Gastrocnemius medialis (tissue), 4 donors: ENCODE data around the gene TBC1D5. TPM values are rescaled to one million over a fixed set of nuclear protein-coding genes. Genes with fewer than 3 reads are reported as not detected.
"Not testable (repeated sequence)": the region's sequence is repeated elsewhere in the genome, so short reads cannot be mapped to it uniquely, and the experiment has no call there.

Experiments
- ATAC-seq, 2 donors: fragments of 150-250 bp; one replicate each; pipeline ENCODE4 v1.9.1; 2016
- DNase-seq, 2 donors: peaks; one replicate each; pipeline ENCODE4 v3.0.0-alpha.2; 2019
- H3K27ac ChIP-seq, 4 donors: fragments of 200-600 bp; sonication (generic); 1 replicate in 1 of 4; 2 replicates in 3 of 4; pipeline ENCODE4 v1.5.1; 2016 to 2018; ENCODE audit warnings: mild to moderate bottlenecking in 2 of 4, moderate library complexity in 1 of 4
- H3K27me3 ChIP-seq, 3 donors: fragments of 200-600 bp; sonication (generic) in 2 of 3; 1 replicate in 1 of 3; 2 replicates in 2 of 3; pipeline versions ENCODE4 v1.5.1 to v1.6.0; 2016 to 2019; ENCODE audit warnings: mild to moderate bottlenecking in 1 of 3, moderate library complexity in 1 of 3
- H3K36me3 ChIP-seq, 2 donors: fragments of 200-600 bp; sonication (generic) in 1 of 2; one replicate each; pipeline ENCODE4 v1.5.1; 2017 to 2018
- H3K4me1 ChIP-seq, 2 donors: fragments of 200-600 bp; sonication (generic) in 1 of 2; one replicate each; pipeline ENCODE4 v1.5.1; 2016 to 2017; ENCODE audit warnings: mild to moderate bottlenecking in 2 of 2
- H3K4me3 ChIP-seq, 4 donors: fragments of 200-600 bp; sonication (generic) in 3 of 4; 1 replicate in 1 of 4; 2 replicates in 3 of 4; pipeline ENCODE4 v1.5.1; 2016 to 2019; ENCODE audit warnings: mild to moderate bottlenecking in 2 of 4
- H3K9me3 ChIP-seq, 3 donors: fragments of 200-600 bp; sonication (generic) in 2 of 3; 1 replicate in 1 of 3; 2 replicates in 2 of 3; pipeline ENCODE4 v1.5.1; 2016 to 2019
- POLR2A ChIP-seq, 2 donors: fragments of 450-650 bp; IDR thresholded peaks; one replicate each; pipeline ENCODE4 v1.6.1; 2017; ENCODE audit warnings: antibody characterized with exemption in 2 of 2, mild to moderate bottlenecking in 2 of 2, moderate library complexity in 2 of 2
- in situ Hi-C, 4 donors: fragments of 200-750 bp; cut with MboI; loops; one replicate each; pipeline versions ENCODE4 v1.15.0 to v1.8.0; 2017; ENCODE audit warnings: low sequenced_read_pairs in 4 of 4
- intact Hi-C: fragments of 100-400 bp; cut with DNase I; formaldehyde crosslinking; loops from one replicate; pipeline ENCODE4 v1.15.1; 2023; ENCODE audit warnings: low total_unique reads
- total RNA-seq, 4 donors: library from RNA; depleted of rRNA; stranded (reverse); fragments of >200 nt; gene quantifications; one replicate each; pipeline versions ENCODE4 v1.1.0 to v1.2.3, GENCODE V29; 2016
- TF ChIP-seq, protein P1 (sequence below), 5 experiments: fragments of 450-650 bp in 3 of 5; fragments of 200-600 bp in 2 of 5; sonication (generic) in 2 of 5; IDR thresholded peaks in 4 of 5; conservative IDR thresholded peaks in 1 of 5; 1 replicate in 4 of 5; 2 replicates in 1 of 5; pipeline ENCODE4 v1.5.1; 2016 to 2019; ENCODE audit warnings: antibody characterized with exemption in 5 of 5, mild to moderate bottlenecking in 3 of 5, moderate library complexity in 3 of 5

Gene TBC1D5
- total RNA-seq, 4 donors from 2014 or later = 20.3 to 34.4 (median 27.1) TPM

DNA sequence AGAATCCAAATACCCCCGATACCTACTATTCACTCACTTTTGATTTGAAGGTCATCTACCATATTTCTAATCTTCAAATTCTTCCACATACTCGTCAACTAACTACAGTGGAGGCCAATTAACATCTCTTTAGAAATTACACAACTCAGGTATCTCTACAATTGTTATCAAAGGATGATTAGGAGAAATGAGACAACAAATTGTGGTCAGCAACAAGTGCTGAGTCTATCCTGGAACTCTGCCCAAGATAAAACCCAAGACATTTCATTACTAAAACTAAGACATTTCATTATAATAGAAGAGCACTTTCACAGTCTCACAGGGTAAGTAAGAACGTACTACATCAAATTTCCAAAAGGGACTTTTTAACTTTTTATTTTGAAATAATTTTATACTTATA, 100.0 kb downstream of the TBC1D5 start:
- peaks cover 17 to 20% of the 10 kb centered on the region in 2 donors for H3K4me1 ChIP-seq
- no peaks in the 10 kb centered on the region for H3K9me3 ChIP-seq
- no peaks in the 10 kb centered on the region for H3K36me3 ChIP-seq
- H3K4me3 ChIP-seq = no peak overlapping the region
- TF ChIP-seq, protein P1, sequence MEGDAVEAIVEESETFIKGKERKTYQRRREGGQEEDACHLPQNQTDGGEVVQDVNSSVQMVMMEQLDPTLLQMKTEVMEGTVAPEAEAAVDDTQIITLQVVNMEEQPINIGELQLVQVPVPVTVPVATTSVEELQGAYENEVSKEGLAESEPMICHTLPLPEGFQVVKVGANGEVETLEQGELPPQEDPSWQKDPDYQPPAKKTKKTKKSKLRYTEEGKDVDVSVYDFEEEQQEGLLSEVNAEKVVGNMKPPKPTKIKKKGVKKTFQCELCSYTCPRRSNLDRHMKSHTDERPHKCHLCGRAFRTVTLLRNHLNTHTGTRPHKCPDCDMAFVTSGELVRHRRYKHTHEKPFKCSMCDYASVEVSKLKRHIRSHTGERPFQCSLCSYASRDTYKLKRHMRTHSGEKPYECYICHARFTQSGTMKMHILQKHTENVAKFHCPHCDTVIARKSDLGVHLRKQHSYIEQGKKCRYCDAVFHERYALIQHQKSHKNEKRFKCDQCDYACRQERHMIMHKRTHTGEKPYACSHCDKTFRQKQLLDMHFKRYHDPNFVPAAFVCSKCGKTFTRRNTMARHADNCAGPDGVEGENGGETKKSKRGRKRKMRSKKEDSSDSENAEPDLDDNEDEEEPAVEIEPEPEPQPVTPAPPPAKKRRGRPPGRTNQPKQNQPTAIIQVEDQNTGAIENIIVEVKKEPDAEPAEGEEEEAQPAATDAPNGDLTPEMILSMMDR (IDR thresholded peaks at IDR 0.05 in 4 of 5, conservative IDR thresholded peaks at IDR 0.05 in 1 of 5) = no peak
- TF ChIP-seq POLR2A (IDR thresholded peaks at IDR 0.05) = no peak
- no peaks in the 10 kb centered on the region for H3K27me3 ChIP-seq
- no peak overlapping the region for H3K27ac ChIP-seq
- intact Hi-C loops = no loop called here
- ATAC-seq (no peak), DNase-seq (no peak)
- in situ Hi-C loops = no loop called here

DNA sequence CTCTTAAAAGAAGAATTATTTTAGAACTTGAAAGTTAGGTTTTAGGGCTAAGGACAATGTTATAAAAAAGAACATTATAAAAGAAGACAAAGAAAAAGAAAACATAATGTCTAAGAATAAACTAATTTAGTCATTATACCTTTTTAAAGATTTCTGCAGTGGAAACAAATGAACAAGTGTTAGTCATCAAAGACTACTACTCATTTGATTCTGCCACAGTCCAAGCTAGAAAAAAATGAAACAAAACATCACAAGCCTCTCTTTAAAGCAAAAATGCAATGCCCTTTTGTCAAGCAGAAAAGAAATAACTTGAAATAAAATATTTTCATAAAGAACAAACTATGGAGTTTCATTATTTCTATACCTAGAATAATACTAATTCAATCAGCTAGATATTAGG, 102.0 kb downstream of the TBC1D5 start:
- H3K9me3 ChIP-seq = no peaks in the 10 kb centered on the region

DNA sequence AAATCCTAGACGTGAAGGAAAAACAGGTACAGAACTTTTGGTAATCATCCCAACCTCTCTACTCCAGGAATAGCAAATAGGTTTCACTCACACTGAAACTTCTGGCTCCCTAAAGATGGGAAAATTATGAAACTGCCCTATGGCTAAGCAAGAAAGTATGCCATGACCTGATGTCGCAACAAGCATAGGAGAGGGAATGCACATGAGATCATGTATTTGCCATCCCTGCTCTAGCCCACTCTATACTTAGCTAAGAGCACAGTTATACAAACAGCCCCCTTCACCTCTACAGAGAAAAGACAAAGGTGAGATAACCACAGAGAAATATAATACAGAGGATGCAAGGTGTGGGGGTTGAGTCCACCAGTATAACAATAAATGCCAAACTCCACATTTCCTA, 102.7 kb downstream of the TBC1D5 start:
- peak; percentile 9 to 62 for DNase-seq
- TF ChIP-seq, protein P1 (IDR thresholded peaks at IDR 0.05 in 4 of 5, conservative IDR thresholded peaks at IDR 0.05 in 1 of 5) = no peak
- no peak for TF ChIP-seq POLR2A (IDR thresholded peaks at IDR 0.05)
- intact Hi-C loops = loop anchor here (5.0 to 10.0 kb wide), 2 partner anchors 155 to 547 kb away; no protein-coding TSS in a partner anchor
- Histone ChIP-seq H3K27ac (peak overlapping the region in 2 of 4 donors; percentile 22 to 50), H3K36me3 (no peaks in the 10 kb centered on the region), H3K4me3 (no peak overlapping the region), H3K9me3 (no peaks in the 10 kb centered on the region), H3K27me3 (no peaks in the 10 kb centered on the region), H3K4me1 (peaks cover 18 to 19% of the 10 kb centered on the region in 2 donors)
- in situ Hi-C loops = no loop called here
- peak; percentile 89 to 99 for ATAC-seq

More for the DNA sequence above, 102.0 kb downstream of the TBC1D5 start:
- in situ Hi-C loops = no loop called here
- DNase-seq (no peak), ATAC-seq (no peak)
- H3K27me3 ChIP-seq = no peaks in the 10 kb centered on the region
- H3K4me1 ChIP-seq = peaks cover 17 to 24% of the 10 kb centered on the region in 2 donors
- H3K27ac ChIP-seq = no peak overlapping the region
- intact Hi-C loops = no loop called here
- TF ChIP-seq POLR2A (IDR thresholded peaks at IDR 0.05) = no peak
- TF ChIP-seq, protein P1 (IDR thresholded peaks at IDR 0.05 in 4 of 5, conservative IDR thresholded peaks at IDR 0.05 in 1 of 5) = no peak
- H3K36me3 ChIP-seq = no peaks in the 10 kb centered on the region
- no peak overlapping the region for H3K4me3 ChIP-seq

DNA sequence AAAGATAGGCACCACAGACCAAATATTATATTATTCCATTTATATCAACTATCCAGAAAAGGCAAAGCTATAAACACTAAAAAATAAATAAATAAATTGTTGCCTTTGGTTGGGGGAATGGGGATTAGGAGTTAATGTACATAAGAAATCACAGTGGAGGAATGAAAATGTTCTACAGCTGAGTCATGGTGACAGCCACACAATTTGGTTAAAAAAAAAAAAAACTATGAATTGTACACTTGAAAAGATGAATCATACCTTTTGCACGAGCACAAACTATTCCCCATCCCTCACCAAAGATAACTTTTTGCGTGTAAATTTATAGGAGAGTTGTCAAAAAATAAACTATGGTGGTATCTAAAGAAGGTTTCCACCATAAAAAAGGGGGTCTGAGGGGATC, 103.2 kb downstream of the TBC1D5 start:
- peaks cover 18 to 19% of the 10 kb centered on the region in 2 donors for H3K4me1 ChIP-seq
- no peak for DNase-seq
- H3K27me3 ChIP-seq = no peaks in the 10 kb centered on the region
- no peaks in the 10 kb centered on the region for H3K36me3 ChIP-seq
- ATAC-seq = no peak
- intact Hi-C loops (loop anchor here (5.0 to 10.0 kb wide), 2 partner anchors 154 to 547 kb away; no protein-coding TSS in a partner anchor), in situ Hi-C loops (no loop called here)
- peak overlapping the region in 3 of 4 donors; percentile 15 to 50 (median 20) for H3K27ac ChIP-seq
- no peaks in the 10 kb centered on the region for H3K9me3 ChIP-seq
- TF ChIP-seq, protein P1 (IDR thresholded peaks at IDR 0.05 in 4 of 5, conservative IDR thresholded peaks at IDR 0.05 in 1 of 5) = no peak
- TF ChIP-seq POLR2A (IDR thresholded peaks at IDR 0.05) = no peak
- H3K4me3 ChIP-seq = no peak overlapping the region

DNA sequence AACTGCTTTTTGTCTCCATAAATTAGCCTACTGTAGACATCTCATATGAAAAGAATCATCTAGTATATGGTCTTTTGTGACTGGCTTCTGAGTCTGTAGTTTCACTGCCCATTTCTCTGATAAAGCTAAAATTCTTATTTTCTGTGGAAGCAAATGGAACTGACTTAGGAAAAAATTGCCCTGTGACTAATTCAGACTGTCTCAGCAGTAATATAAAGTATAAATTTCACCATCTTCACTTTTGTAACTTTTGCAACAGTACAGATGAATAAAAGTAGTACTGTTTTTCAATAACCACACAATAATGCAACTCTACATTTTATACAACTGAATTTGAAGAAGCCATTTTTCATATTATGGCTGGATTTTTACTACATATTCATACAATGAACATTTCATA, 104.1 kb downstream of the TBC1D5 start:
- Histone ChIP-seq H3K4me3 (no peak overlapping the region), H3K9me3 (no peaks in the 10 kb centered on the region), H3K27me3 (no peaks in the 10 kb centered on the region), H3K4me1 (peaks cover 18 to 19% of the 10 kb centered on the region in 2 donors), H3K36me3 (no peaks in the 10 kb centered on the region), H3K27ac (no peak overlapping the region)
- ATAC-seq (no peak), DNase-seq (no peak)
- intact Hi-C loops (loop anchor here (5.0 to 10.0 kb wide), 2 partner anchors 154 to 546 kb away; no protein-coding TSS in a partner anchor), in situ Hi-C loops (no loop called here)
- TF ChIP-seq, protein P1 (IDR thresholded peaks at IDR 0.05 in 4 of 5, conservative IDR thresholded peaks at IDR 0.05 in 1 of 5) = no peak
- no peak for TF ChIP-seq POLR2A (IDR thresholded peaks at IDR 0.05)

DNA sequence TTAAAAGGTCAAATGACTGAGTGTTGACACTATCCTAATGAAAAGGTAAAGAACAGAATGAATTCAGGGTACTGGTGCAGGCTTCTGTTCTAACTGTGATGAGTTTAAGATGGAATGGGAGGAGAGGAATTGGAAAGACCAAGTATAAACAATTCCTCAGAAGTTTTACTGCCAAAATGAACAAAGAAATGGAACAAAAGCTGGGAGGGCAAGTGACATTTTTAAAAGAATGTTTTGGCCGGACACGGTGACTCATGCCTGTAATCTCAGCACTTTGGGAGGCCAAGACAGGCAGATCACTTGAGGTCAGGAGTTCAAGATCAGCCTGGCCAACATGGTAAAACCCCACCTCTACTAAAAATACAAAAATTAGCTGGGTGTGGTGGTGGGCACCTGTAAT, 106.8 kb downstream of the TBC1D5 start:
- ATAC-seq = not testable (repeated sequence)

More for the DNA sequence above, 106.8 kb downstream of the TBC1D5 start:
- H3K4me3 ChIP-seq, DNase-seq, H3K9me3 ChIP-seq, H3K27me3 ChIP-seq, in situ Hi-C loops, H3K36me3 ChIP-seq: not testable (repeated sequence)
- intact Hi-C loops = loop anchor here (5.0 to 10.0 kb wide), 2 partner anchors 151 to 543 kb away; no protein-coding TSS in a partner anchor
- Histone ChIP-seq H3K4me1 (peaks cover 31 to 32% of the 10 kb centered on the region in 2 donors), H3K27ac (peak overlapping the region in 3 of 4 donors; percentile 1 to 56 (median 31))
